Measurements from ENCODE around the gene MAP1B. TPM values are rescaled to one million over a fixed set of nuclear protein-coding genes. Genes with fewer than 3 reads are reported as not detected.

MAP1B gene
- total and polyA plus RNA-seq, 2 of the 4 experiments (the other 2 are of a cell fraction), result 41.1 to 183 TPM

DNA sequence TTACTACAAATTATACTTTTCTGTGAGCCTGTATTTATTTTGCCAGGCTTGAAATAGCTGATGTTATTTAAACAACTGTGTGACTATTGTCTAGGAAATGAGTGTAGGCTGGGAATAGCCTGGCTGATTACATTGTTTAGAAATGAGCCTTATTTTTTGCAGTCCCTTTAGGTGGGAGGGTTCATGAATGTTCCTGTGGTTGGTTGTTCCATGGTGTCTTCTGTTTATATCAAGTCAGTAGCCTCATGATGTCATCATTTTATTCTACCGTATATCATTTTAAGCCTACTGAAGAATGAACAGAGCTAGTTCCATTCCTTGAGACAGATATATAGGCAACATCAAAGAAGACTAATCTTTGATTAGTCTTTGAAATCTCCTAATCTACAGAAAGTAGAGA lies 53.1 kb downstream of the MAP1B start:
- Histone ChIP-seq H2BK15ac (ENCODE audit: low read depth, low read length) (peak overlapping the region; percentile 29; the same call in 1 of the 3 replicates), H2AK5ac (ENCODE audit: low read depth, low read length) (no peak overlapping the region), H2BK5ac (ENCODE audit: low read depth, low read length, poor library complexity, severe bottlenecking) (peak overlapping the region; percentile 97), H3K4ac (ENCODE audit: low read depth, low read length) (peak overlapping the region; percentile 83), H3K14ac (replicated peaks; ENCODE audit: low read depth, low read length) (peak overlapping the region; percentile 92), H2AFZ (replicated peaks; ENCODE audit: low read length, poor library complexity) (no peak overlapping the region), H3K4me2 (ENCODE audit: low read depth, low read length) (peak overlapping the region; percentile 69), H3K23ac (ENCODE audit: low read depth, low read length) (peak overlapping the region; percentile 88; the same call in 1 of the 2 replicates), H3K27me3 (ENCODE audit: control insufficient read depth, insufficient read depth, low read length) (no peaks in the 10 kb centered on the region), H3K56ac (ENCODE audit: extremely low read depth, insufficient read depth, low read length) (no peak overlapping the region), H3K27ac (ENCODE audit: insufficient read depth, low read length) (peak overlapping the region; percentile 66; the same call in 1 of the 2 replicates), H3K9ac (ENCODE audit: low read depth, low read length) (no peak overlapping the region), H2BK20ac (ENCODE audit: low read depth, low read length) (peak overlapping the region; percentile 91), H4K5ac (ENCODE audit: low read depth, low read length) (peak overlapping the region; percentile 37; the same call in 1 of the 2 replicates), H3K9me3 (ENCODE audit: control insufficient read depth, insufficient read depth, low read length) (no peaks in the 10 kb centered on the region), H3K18ac (ENCODE audit: low read depth, low read length) (peak overlapping the region; percentile 61; the same call in 1 of the 2 replicates), H4K20me1 (ENCODE audit: insufficient read depth, low read length) (peaks cover 22% of the 10 kb centered on the region; the same call in 1 of the 2 replicates), H4K8ac (ENCODE audit: low read depth in 2 of 2, low read length in 2 of 2) (peak overlapping the region in 1 of 2 experiments; percentile 67; a peak in 2 of 4 replicates), H3K36me3 (ENCODE audit: control insufficient read depth, insufficient read depth, low read length) (no peaks in the 10 kb centered on the region), H2BK120ac (ENCODE audit: low read depth, low read length) (peak overlapping the region; percentile 84; the same call in 1 of the 2 replicates), H4K91ac (ENCODE audit: insufficient read depth, low read depth, low read length) (peak overlapping the region; percentile 49; the same call in 1 of the 2 replicates), H3K79me1 (ENCODE audit: low read depth in 1 of 2, low read length in 2 of 2) (peaks cover 43 to 87% of the 10 kb centered on the region in 2 experiments), H3K4me1 (ENCODE audit: control insufficient read depth, insufficient read depth, low read length) (peaks cover 38% of the 10 kb centered on the region), H3K4me3 (ENCODE audit: insufficient read depth, low read depth, low read length) (no peak overlapping the region), H3K9me1 (ENCODE audit: insufficient read depth, low read length) (peaks cover 45% of the 10 kb centered on the region), H2AK9ac (replicated peaks; ENCODE audit: low read depth, low read length, poor library complexity) (peak overlapping the region; percentile 47)
- ChIA-PET POLR2A (ENCODE audit: unreplicated experiment) (interaction anchor here (0.6 kb wide), 1 partner anchor 31 kb away, joined by 6 read pairs; no protein-coding TSS in a partner anchor), CTCF (no interaction called here)
- WGBS, 2 experiments (ENCODE audit: extremely low coverage in 2 of 2, insufficient read length in 1 of 2), result no CpG with 5 or more reads among the region's 1 CpG
- ATAC-seq (ENCODE audit: low read depth) (peak; percentile 79), DNase-seq (peak; percentile 99)
- intact Hi-C loops (cut with micrococcal nuclease), result no loop called here
- BruUV-seq (replicated peaks), result no TSS peak
- in situ Hi-C loops (cut with MboI; ENCODE audit: low sequenced_read_pairs), result no loop called here
- TF ChIP-seq POLR2A (IDR thresholded peaks at IDR 0.05; ENCODE audit: low read depth, low read length) (no peak; the same call in 1 of the 2 replicates), FOS (IDR thresholded peaks at IDR 0.05; ENCODE audit: low read depth, low read length) (peak; percentile 59; the same call in 1 of the 2 replicates), RCOR1 (IDR thresholded peaks at IDR 0.05; ENCODE audit: insufficient replicate concordance, low read length) (no peak), MAFK (IDR thresholded peaks at IDR 0.05; ENCODE audit: low read depth, low read length) (0 out of 2 replicates have a peak, but pooled peaks have one; percentile 1), RFX5 (IDR thresholded peaks at IDR 0.05; ENCODE audit: low read depth, low read length) (no peak), MAZ (IDR thresholded peaks at IDR 0.05; ENCODE audit: borderline replicate concordance, low read depth, low read length) (no peak), CEBPB (IDR thresholded peaks at IDR 0.05; ENCODE audit: low read depth, low read length) (peak; percentile 35; the same call in 1 of the 2 replicates), BHLHE40 (IDR thresholded peaks at IDR 0.05; ENCODE audit: low read depth, low read length) (peak; percentile 55), CHD1 (IDR thresholded peaks at IDR 0.05; ENCODE audit: low read depth, low read length) (no peak), MXI1 (IDR thresholded peaks at IDR 0.05; ENCODE audit: borderline replicate concordance, low read depth, low read length) (no peak), NFE2L2 (IDR thresholded peaks at IDR 0.05; ENCODE audit: low read depth, low read length) (no peak), RAD21 (IDR thresholded peaks at IDR 0.05; ENCODE audit: low read length) (no peak)
- TF ChIP-seq, protein P1, sequence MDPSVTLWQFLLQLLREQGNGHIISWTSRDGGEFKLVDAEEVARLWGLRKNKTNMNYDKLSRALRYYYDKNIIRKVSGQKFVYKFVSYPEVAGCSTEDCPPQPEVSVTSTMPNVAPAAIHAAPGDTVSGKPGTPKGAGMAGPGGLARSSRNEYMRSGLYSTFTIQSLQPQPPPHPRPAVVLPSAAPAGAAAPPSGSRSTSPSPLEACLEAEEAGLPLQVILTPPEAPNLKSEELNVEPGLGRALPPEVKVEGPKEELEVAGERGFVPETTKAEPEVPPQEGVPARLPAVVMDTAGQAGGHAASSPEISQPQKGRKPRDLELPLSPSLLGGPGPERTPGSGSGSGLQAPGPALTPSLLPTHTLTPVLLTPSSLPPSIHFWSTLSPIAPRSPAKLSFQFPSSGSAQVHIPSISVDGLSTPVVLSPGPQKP (IDR thresholded peaks at IDR 0.05; ENCODE audit: borderline replicate concordance, low read depth, low read length), result no peak
- TF ChIP-seq, protein P2, sequence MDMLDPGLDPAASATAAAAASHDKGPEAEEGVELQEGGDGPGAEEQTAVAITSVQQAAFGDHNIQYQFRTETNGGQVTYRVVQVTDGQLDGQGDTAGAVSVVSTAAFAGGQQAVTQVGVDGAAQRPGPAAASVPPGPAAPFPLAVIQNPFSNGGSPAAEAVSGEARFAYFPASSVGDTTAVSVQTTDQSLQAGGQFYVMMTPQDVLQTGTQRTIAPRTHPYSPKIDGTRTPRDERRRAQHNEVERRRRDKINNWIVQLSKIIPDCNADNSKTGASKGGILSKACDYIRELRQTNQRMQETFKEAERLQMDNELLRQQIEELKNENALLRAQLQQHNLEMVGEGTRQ (IDR thresholded peaks at IDR 0.05; ENCODE audit: low read depth, low read length), result no peak
- TF ChIP-seq, protein P3, sequence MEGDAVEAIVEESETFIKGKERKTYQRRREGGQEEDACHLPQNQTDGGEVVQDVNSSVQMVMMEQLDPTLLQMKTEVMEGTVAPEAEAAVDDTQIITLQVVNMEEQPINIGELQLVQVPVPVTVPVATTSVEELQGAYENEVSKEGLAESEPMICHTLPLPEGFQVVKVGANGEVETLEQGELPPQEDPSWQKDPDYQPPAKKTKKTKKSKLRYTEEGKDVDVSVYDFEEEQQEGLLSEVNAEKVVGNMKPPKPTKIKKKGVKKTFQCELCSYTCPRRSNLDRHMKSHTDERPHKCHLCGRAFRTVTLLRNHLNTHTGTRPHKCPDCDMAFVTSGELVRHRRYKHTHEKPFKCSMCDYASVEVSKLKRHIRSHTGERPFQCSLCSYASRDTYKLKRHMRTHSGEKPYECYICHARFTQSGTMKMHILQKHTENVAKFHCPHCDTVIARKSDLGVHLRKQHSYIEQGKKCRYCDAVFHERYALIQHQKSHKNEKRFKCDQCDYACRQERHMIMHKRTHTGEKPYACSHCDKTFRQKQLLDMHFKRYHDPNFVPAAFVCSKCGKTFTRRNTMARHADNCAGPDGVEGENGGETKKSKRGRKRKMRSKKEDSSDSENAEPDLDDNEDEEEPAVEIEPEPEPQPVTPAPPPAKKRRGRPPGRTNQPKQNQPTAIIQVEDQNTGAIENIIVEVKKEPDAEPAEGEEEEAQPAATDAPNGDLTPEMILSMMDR (conservative IDR thresholded peaks at IDR 0.05; ENCODE audit: low read depth, low read length), result no peak
- dilution Hi-C loops (cut with HindIII; ENCODE audit: low sequenced_read_pairs, unreplicated experiment), result no loop called here
